Mucosa of descending colon (tissue), 3 donors: ENCODE results near the gene CFAP70. TPM values are rescaled to one million over a fixed set of nuclear protein-coding genes. Genes with fewer than 3 reads are reported as not detected.
A peak's percentile ranks its signal among the peaks of the same experiment; 100 is the strongest.

ENCODE experiments used
- ATAC-seq: fragments of 200-7000 bp; cut with Tn5 transposase; one replicate; pipeline ENCODE4 v1.9.1; 2020; ENCODE audit warnings: mild to moderate bottlenecking, moderate library complexity
- DNase-seq, 3 donors: peaks; one replicate each; pipeline ENCODE4 v3.0.0-alpha.2; 2020
- H3K36me3 ChIP-seq: fragments of 200-600 bp; one replicate; pipeline ENCODE4 v1.8.0; 2021; ENCODE audit warnings: low read depth, mild to moderate bottlenecking
- H3K4me1 ChIP-seq: fragments of 200-600 bp; one replicate; pipeline ENCODE4 v1.8.0; 2021; ENCODE audit warnings: low read depth, mild to moderate bottlenecking
- H3K4me3 ChIP-seq: fragments of 200-600 bp; one replicate; pipeline ENCODE4 v1.8.0; 2021; ENCODE audit warnings: mild to moderate bottlenecking
- H3K9me3 ChIP-seq: fragments of 200-600 bp; one replicate; pipeline ENCODE4 v1.8.0; 2021; ENCODE audit warnings: mild to moderate bottlenecking
- CTCF ChIP-seq: fragments of 200-600 bp; IDR thresholded peaks from one replicate; pipeline ENCODE4 v1.8.0; 2022; ENCODE audit warnings: antibody characterized with exemption, mild to moderate bottlenecking
- intact Hi-C, 2 donors: fragments of 100-400 bp; cut with DNase I in 1 of 2; cut with micrococcal nuclease in 1 of 2; formaldehyde crosslinking; loops; one replicate each; pipeline versions ENCODE4 v1.11.0 to v1.11.1; 2022; cut with DNase I, micrococcal nuclease
- long read RNA-seq, 2 donors: library from polyadenylated mRNA; unstranded; transcript quantifications; one replicate each; pipeline ENCODE4 v2.0.0, GENCODE V29; 2019 to 2021
- total RNA-seq, 3 donors: library from RNA; stranded (reverse); fragmentation: NEBNext Ultra II Directional in 2 of 3; extraction: Animal tissue kit (Norgen Biotek cat#: 25700) in 2 of 3; gene quantifications; one replicate each; pipeline versions ENCODE4 v1.2.1 to v1.2.4, GENCODE V29; 2021 to 2023
- donor health status: DM: no; HTN: no; CAD: no; lungs with moderate emphysema.
- donor health status: DM: no; HTN: no; CAD: no.
- donor health status: DM: no; HTN: yes; CAD: no.

CFAP70 gene
- 1 to 10 TPM in 2 of 3 donors, under 1 TPM in 1; 0.94 to 2.0 (median 1.2) TPM for total RNA-seq
- long read RNA-seq, donor 1, partial matches to known transcripts: 0 of 1 reads
- long read RNA-seq, donor 1, other reads (novel, unspliced or antisense): 1 of 1 reads
- long read RNA-seq, donor 2: 0 reads

DNA sequence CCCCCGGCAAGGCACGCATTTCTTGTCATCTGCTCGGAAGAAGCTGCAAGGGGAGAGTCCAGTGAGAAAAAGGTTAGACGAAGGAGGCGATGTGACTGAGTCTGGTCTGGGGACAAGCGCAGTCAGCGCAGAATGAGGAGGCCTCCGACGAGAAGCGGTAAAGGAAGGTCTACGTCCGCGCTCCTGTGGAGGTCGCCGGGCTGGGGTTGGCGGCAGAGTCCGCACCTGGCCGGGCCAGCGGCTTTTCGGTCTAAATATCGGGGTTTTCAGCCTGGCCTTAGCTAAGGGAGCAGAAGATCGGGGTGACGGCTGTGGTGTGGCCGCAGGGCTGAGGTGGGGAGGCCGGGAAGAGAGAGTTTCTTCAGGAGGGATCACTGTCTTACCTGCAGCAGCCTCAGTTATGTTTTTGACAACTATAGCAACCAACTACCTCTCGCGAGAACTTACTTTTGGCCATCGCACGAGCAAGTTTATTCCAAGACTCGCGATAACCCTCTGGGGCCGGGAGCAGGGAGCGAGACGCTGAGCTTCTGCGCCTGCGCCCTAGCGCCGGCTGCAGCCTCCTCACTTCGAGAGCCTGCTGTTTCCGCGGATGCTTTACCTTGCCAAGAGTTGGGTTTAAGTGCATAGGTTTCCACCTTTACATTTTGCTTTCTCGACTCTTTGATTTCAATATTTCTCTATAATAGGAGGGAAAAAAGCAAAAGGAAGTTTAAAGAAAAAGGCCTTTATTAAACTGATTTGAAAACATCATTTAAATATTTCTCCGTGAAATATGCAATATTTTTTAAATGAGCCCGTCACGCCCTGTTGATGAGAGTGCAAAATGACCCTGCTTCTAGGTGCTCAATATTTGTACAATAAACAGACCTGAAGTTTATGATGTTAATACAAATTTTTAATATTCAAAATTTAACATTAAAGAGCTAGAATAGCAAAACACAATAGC is at the start of gene CFAP70:
Gene CFAP70 (minus strand): TSS at position 534 of the 949 bp plus-strand sequence. CDS start 4,068 bp downstream, outside the sequence.
- Histone ChIP-seq H3K4me1 (peaks cover 11% of the 10 kb centered on the region), H3K9me3 (no peaks in the 10 kb centered on the region), H3K4me3 (peak within 1 kb of the TSS; percentile 47), H3K36me3 (no peaks in the 10 kb centered on the region)
- intact Hi-C loops: no loop called here
- TF ChIP-seq CTCF: no peak
- peak; percentile 100 for ATAC-seq
- DNase-seq: peak; percentile 94 to 95 (median 94)

- H3K4me1 ChIP-seq: peaks cover 9% of the 10 kb centered on the region
- TF ChIP-seq CTCF: no peak
- DNase-seq (no peak), ATAC-seq (no peak)
- intact Hi-C loops: no loop called here
- no peaks in the 10 kb centered on the region for H3K36me3 ChIP-seq
- H3K4me3 ChIP-seq: no peak overlapping the region
- H3K9me3 ChIP-seq: no peaks in the 10 kb centered on the region
Measured at GRCh38 chr10:73408061-73408460, 49.4 kb upstream of the CFAP70 start.

- no peak for DNase-seq
- Histone ChIP-seq H3K4me3 (no peak overlapping the region), H3K36me3 (no peaks in the 10 kb centered on the region), H3K4me1 (peaks cover 8% of the 10 kb centered on the region), H3K9me3 (no peaks in the 10 kb centered on the region)
- no peak for TF ChIP-seq CTCF
- intact Hi-C loops: no loop called here
- no peak for ATAC-seq
Measured at GRCh38 chr10:73407495-73407894, 48.8 kb upstream of the CFAP70 start.

DNA sequence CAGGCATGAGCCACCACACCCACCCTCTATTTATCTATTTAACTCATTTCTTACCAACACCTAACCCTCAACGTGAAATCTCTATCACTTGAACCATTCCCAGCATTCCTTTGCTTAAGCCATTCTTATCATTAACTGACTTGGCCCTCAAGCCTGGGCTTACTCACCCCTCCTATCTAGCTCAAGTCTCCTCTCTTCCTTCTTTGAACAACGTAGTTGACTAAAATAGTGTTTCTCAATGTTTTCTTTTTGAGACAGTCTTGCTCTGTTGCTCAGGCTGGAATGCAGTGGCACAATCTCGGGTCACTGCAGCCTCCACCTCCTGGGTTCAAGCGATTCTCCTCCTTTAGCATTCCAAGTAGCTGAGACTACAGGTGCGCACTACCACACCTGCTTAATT is 48.2 kb upstream of the CFAP70 start:
- no peak for TF ChIP-seq CTCF
- DNase-seq (no peak), ATAC-seq (no peak)
- H3K9me3 ChIP-seq: no peaks in the 10 kb centered on the region
- H3K36me3 ChIP-seq: no peaks in the 10 kb centered on the region
- H3K4me1 ChIP-seq: peaks cover 2% of the 10 kb centered on the region
- no peak overlapping the region for H3K4me3 ChIP-seq
- intact Hi-C loops: no loop called here

DNA sequence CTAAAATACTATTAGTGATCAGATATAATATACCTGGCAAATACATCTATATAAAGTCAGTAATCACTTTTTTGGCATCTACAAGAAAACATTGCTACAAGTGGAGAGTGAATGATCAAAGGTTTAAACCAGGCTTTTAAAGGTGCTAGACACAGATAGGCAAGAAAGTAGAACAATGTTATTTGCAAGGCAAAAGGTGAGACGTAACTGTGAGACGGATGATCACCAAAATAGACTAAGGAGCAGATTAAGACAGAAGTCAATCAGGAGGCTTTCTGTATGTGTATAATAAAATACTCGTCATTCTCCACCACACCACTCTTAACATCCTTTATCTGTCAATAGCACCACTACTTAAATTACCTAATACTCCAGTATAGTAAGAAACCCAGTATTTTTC is 46.9 kb upstream of the CFAP70 start:
- DNase-seq (no peak), ATAC-seq (no peak)
- no peak overlapping the region for H3K4me3 ChIP-seq
- TF ChIP-seq CTCF: no peak
- no peaks in the 10 kb centered on the region for H3K9me3 ChIP-seq
- H3K36me3 ChIP-seq: no peaks in the 10 kb centered on the region
- intact Hi-C loops: no loop called here
- no peaks in the 10 kb centered on the region for H3K4me1 ChIP-seq
